ENCODE data around the gene LACTB. TPM values are rescaled to one million over a fixed set of nuclear protein-coding genes. Genes with fewer than 3 reads are reported as not detected.
"Not testable (repeated sequence)": the region's sequence is repeated elsewhere in the genome, so short reads cannot be mapped to it uniquely, and the experiment has no call there.

The LACTB gene
- total and polyA plus RNA-seq, 2 experiments from 2014 or later = 13.3 to 14.0 TPM

- Histone ChIP-seq H3K4me1 (ENCODE audit: low read depth) (no peaks in the 10 kb centered on the region), H3K4me3 (no peak overlapping the region), H3K9me3 (ENCODE audit: low read depth) (no peaks in the 10 kb centered on the region), H3K27ac (no peak overlapping the region), H3K27me3 (no peaks in the 10 kb centered on the region), H3K36me3 (no peaks in the 10 kb centered on the region)
- no peak for TF ChIP-seq CTCF (IDR thresholded peaks at IDR 0.05; ENCODE audit: low read depth, low read length)
- DNase-seq (ENCODE audit: low read depth in 1 of 2, low spot score in 1 of 2) = no peak
Observed at GRCh38 chr15:63103416-63103815, 18.2 kb upstream of the LACTB start.

- no peak overlapping the region for H3K4me3 ChIP-seq
- no peak overlapping the region for H3K27ac ChIP-seq
- no peaks in the 10 kb centered on the region for H3K9me3 ChIP-seq (ENCODE audit: low read depth)
- H3K27me3 ChIP-seq = no peaks in the 10 kb centered on the region
- DNase-seq (ENCODE audit: low read depth in 1 of 2, low spot score in 1 of 2) = peak in 1 of 2 donors; percentile 83
- H3K4me1 ChIP-seq (ENCODE audit: low read depth) = no peaks in the 10 kb centered on the region
- no peaks in the 10 kb centered on the region for H3K36me3 ChIP-seq
- TF ChIP-seq CTCF (IDR thresholded peaks at IDR 0.05; ENCODE audit: low read depth, low read length) = no peak
Observed at GRCh38 chr15:63104727-63105126, 16.9 kb upstream of the LACTB start.

- not testable (repeated sequence) for DNase-seq (ENCODE audit: low read depth in 1 of 2, low spot score in 1 of 2); H3K4me3 ChIP-seq; H3K27ac ChIP-seq; H3K9me3 ChIP-seq (ENCODE audit: low read depth); H3K4me1 ChIP-seq (ENCODE audit: low read depth); H3K27me3 ChIP-seq; H3K36me3 ChIP-seq
Observed at GRCh38 chr15:63105354-63105753, 16.3 kb upstream of the LACTB start.

GRCh38 chr15:63107895-63108546 is 13.6 kb upstream of the LACTB start:
- no peak for TF ChIP-seq CTCF (IDR thresholded peaks at IDR 0.05; ENCODE audit: low read depth, low read length)
- Histone ChIP-seq H3K27ac (no peak overlapping the region), H3K4me1 (ENCODE audit: low read depth) (no peaks in the 10 kb centered on the region), H3K36me3 (no peaks in the 10 kb centered on the region), H3K4me3 (no peak overlapping the region), H3K9me3 (ENCODE audit: low read depth) (no peaks in the 10 kb centered on the region), H3K27me3 (no peaks in the 10 kb centered on the region)
- peak in 1 of 2 donors; percentile 100 for DNase-seq (ENCODE audit: low read depth in 1 of 2, low spot score in 1 of 2)

GRCh38 chr15:63109498-63109897 is 12.2 kb upstream of the LACTB start:
- Histone ChIP-seq H3K9me3 (ENCODE audit: low read depth) (no peaks in the 10 kb centered on the region), H3K27ac (no peak overlapping the region), H3K4me3 (no peak overlapping the region), H3K4me1 (ENCODE audit: low read depth) (no peaks in the 10 kb centered on the region), H3K27me3 (no peaks in the 10 kb centered on the region), H3K36me3 (no peaks in the 10 kb centered on the region)
- no peak for DNase-seq (ENCODE audit: low read depth in 1 of 2, low spot score in 1 of 2)
- TF ChIP-seq CTCF (IDR thresholded peaks at IDR 0.05; ENCODE audit: low read depth, low read length) = no peak

GRCh38 chr15:63109920-63110319 is 11.7 kb upstream of the LACTB start:
- Histone ChIP-seq H3K27me3 (no peaks in the 10 kb centered on the region), H3K36me3 (no peaks in the 10 kb centered on the region), H3K4me1 (ENCODE audit: low read depth) (no peaks in the 10 kb centered on the region), H3K27ac (no peak overlapping the region), H3K9me3 (ENCODE audit: low read depth) (no peaks in the 10 kb centered on the region), H3K4me3 (no peak overlapping the region)
- DNase-seq (ENCODE audit: low read depth in 1 of 2, low spot score in 1 of 2) = peak in 1 of 2 donors; percentile 22
- TF ChIP-seq CTCF (IDR thresholded peaks at IDR 0.05; ENCODE audit: low read depth, low read length) = no peak
